ENCODE results near the gene SLC30A1.

GRCh38 chr1:211538287-211538686 lies 40.7 kb downstream of the SLC30A1 start:
- TF ChIP-seq CTCF (conservative IDR thresholded peaks at IDR 0.05; ENCODE audit: low read length) (no peak), EZH2phosphoT487 (IDR thresholded peaks at IDR 0.05; ENCODE audit: borderline replicate concordance) (no peak)
